GM20000 (cell line): ENCODE results near the gene TENM3.

Source experiments
- DNase-seq: peaks from one replicate; pipeline ENCODE4 v3.0.0; 2012; ENCODE audit warnings: low spot score
- CTCF ChIP-seq: IDR thresholded peaks from 2 replicates; pipeline ENCODE4 v1.5.1; 2012; ENCODE audit warnings: mild to moderate bottlenecking, control low read depth; ENCODE audit errors: extremely low read depth, missing control alignments

TENM3 gene

GRCh38 chr4:182280436-182281111 lies 37.4 kb downstream of the TENM3 start:
- no peak for TF ChIP-seq CTCF
- no peak for DNase-seq

- DNase-seq = no peak
- no peak for TF ChIP-seq CTCF
Observed at GRCh38 chr4:182286035-182286434, 42.8 kb downstream of the TENM3 start.

GRCh38 chr4:182286931-182287330 lies 43.7 kb downstream of the TENM3 start:
- TF ChIP-seq CTCF = no peak
- no peak for DNase-seq

- no peak for DNase-seq
- TF ChIP-seq CTCF = no peak
Observed at GRCh38 chr4:182288534-182288933, 45.3 kb downstream of the TENM3 start.

GRCh38 chr4:182289809-182290208 lies 46.6 kb downstream of the TENM3 start:
- no peak for DNase-seq
- no peak for TF ChIP-seq CTCF

- TF ChIP-seq CTCF = no peak
- no peak for DNase-seq
Observed at GRCh38 chr4:182291175-182291574, 48.0 kb downstream of the TENM3 start.

- no peak for TF ChIP-seq CTCF
- DNase-seq = no peak
Observed at GRCh38 chr4:182291597-182292270, 48.5 kb downstream of the TENM3 start.
